HEK293T (cell line): ENCODE measurements around the gene TM9SF4.

Experiments used
- BHLHE40 ChIP-seq: fragments of 450-650 bp; IDR thresholded peaks from 2 replicates; pipeline ENCODE4 v1.6.1; 2016; ENCODE audit warnings: mild to moderate bottlenecking, moderate library complexity, borderline replicate concordance
- ELF4 ChIP-seq: fragments of 450-650 bp; IDR thresholded peaks from 2 replicates; pipeline ENCODE4 v1.6.1; 2017; ENCODE audit warnings: antibody characterized with exemption
- FOXA1 ChIP-seq: fragments of 450-650 bp; IDR thresholded peaks from 2 replicates; pipeline ENCODE4 v1.6.1; 2016; ENCODE audit warnings: mild to moderate bottlenecking
- FOXK2 ChIP-seq: fragments of 450-650 bp; IDR thresholded peaks from 2 replicates; pipeline ENCODE4 v1.6.1; 2016; ENCODE audit warnings: mild to moderate bottlenecking
- FOXM1 ChIP-seq: fragments of 450-650 bp; IDR thresholded peaks from 2 replicates; pipeline ENCODE4 v1.6.1; 2017; ENCODE audit warnings: mild to moderate bottlenecking, borderline replicate concordance
- TARDBP ChIP-seq: fragments of 450-650 bp; IDR thresholded peaks from 2 replicates; pipeline ENCODE4 v1.6.1; 2016

- TF ChIP-seq ELF4 (no peak), TARDBP (no peak), FOXM1 (no peak), BHLHE40 (no peak), FOXK2 (no peak), FOXA1 (no peak)
These were observed 611 bp upstream of the TM9SF4 start for GRCh38 chr20:32108814-32109391.
